Hematopoietic multipotent progenitor cell treated with erythropoietin and hydrocortisone succinate and interleukin-3 and kit ligand, for 6 days (in vitro differentiated cells): ENCODE results near the gene ALOXE3.

Source experiments
- DNase-seq: peaks from one replicate; pipeline ENCODE4 v3.0.0-alpha.2; 2015

The ALOXE3 gene

DNA sequence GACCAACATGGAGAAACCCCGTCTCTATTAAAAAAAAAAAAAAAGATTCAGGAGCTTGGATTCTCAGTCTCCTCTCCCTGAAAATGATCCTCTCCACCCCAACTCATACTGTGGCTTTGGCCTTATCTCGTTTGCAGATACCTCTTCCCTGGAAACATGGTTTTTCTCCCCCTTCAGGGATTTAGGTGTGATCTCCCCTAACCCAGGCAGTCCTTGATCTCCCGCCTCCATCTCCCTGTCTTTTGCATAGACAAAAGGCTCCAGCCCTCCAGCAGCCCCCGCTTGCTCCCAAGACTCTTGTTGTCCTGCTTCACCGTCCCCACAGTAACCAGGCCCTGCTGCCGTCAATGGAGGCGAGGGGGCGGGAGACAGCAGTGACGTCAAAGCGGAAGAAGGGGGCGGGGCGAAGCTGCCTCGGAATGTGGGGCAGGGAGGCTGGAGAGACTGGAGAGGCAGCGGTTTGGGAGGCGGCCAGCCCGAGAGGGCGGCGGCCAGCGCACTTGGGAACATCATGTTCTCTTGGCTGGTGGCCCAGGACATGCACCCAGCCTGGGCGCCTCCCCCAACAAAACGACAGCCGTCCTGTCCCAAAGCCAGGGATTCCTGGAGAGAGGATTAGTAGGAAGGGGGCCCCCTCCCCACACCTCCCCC, 35.8 kb upstream of the ALOXE3 start:
- DNase-seq, result peak; percentile 99

DNA sequence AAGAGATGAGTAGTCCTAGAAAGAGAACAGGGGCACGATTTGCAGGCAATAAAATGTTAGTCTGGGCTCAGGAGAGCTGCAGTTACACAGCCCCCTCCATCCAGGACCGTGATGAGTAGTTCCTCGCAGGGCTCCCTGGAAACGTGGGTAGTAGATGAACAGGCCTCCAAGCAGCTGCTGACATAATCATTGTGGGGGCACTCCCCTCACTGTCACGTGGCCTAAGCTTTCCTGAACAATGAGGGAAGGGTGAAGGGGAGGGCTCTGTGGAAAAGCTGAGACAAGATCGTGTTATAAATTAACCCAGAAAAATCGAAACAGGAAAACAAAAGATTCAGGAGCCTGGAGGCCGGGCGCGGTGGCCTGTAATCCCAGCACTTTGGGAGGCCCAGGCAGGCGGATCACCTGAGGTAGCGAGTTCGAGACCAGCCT, 35.2 kb upstream of the ALOXE3 start:
- peak; percentile 88 for DNase-seq

DNA sequence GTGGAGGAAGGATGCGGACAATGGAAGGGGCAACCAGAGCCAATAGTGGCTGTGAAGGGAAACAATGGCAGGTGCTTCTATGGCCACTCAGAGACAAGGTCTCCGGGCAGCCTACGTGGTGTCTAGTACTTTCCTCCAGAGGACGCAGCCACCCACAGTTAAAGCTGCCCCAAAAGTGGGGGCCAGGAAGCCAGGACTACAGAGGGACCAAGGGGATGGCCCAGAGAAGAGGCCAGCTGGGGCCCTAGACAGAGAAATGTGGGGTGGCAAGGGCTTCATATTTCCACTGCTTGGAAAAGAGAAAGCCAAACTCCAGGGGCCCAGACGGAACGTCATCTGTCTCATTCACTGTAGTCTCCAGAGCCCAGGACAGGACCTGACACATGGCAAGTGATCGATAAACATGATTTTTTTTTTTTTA, 34.7 kb upstream of the ALOXE3 start:
- DNase-seq, result no peak

- peak; percentile 98 for DNase-seq
These were observed 33.9 kb upstream of the ALOXE3 start, which contains the start of gene PER1 for GRCh38 chr17:8152112-8152775. Gene PER1, minus strand, starts transcription at chr17:8152404. Its CDS starts 1,698 bp downstream, at chr17:8150706.

DNA sequence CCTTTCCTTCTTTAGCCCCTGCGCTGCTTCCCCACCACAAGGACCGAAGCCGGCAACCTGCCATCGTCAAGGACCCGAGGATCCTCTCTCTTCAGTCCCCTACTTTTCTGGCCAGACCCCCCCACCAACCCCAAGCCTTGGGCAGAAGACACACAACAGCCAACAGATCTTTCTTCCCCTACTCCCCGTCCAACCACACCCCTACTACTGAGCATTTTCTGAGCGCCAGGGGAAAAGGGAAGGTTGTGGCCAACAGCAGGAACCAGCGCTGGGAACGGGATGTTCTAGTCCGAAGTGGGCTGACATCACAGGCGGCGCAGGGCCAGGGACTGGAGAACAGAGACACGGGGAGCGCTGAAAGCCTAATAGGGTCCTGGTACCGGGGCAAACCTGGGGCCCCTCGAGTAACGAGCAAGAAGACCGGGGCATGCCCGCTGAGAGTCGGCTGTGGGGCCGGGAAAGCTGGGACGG, 33.4 kb upstream of the ALOXE3 start:
- peak; percentile 60 for DNase-seq

- peak; percentile 83 for DNase-seq
These were observed 32.9 kb upstream of the ALOXE3 start for GRCh38 chr17:8151120-8151640.

- DNase-seq, result no peak
These were observed 32.1 kb upstream of the ALOXE3 start for GRCh38 chr17:8150194-8151119.

GRCh38 chr17:8149419-8150193, 31.3 kb upstream of the ALOXE3 start:
- no peak for DNase-seq

GRCh38 chr17:8148560-8148959, 30.2 kb upstream of the ALOXE3 start:
- no peak for DNase-seq

DNA sequence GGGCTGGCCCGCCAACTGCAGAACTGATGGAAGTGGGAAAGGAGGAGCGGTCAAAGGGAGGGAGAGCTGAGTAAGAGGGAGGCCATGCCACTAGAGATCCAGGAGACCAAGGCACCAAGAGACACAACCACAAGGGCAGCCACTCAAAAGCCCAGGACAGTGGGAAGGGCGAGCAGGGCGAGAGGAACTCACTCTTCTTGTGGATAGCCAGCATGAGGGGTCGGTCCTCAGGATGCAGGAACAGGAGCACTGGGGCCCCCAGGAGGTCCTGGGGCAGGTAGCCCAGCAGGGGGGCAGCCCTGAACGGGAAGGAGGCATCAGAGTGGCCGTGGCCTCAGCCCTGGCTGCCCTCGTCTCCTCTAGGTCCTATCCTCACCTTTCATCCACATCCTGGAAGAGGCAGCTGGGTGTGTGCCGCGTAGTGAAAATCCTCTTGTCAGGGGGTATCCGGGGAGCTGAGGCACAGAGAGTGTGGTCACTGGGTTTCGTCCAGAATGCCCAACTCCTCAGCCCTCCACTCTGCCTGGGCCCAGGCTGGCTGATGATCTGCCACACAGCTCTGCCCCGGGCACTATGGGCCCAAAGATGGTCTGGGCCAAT, 29.6 kb upstream of the ALOXE3 start:
- DNase-seq, result no peak

- DNase-seq, result no peak
These were observed 29.0 kb upstream of the ALOXE3 start for GRCh38 chr17:8147141-8147804.

DNA sequence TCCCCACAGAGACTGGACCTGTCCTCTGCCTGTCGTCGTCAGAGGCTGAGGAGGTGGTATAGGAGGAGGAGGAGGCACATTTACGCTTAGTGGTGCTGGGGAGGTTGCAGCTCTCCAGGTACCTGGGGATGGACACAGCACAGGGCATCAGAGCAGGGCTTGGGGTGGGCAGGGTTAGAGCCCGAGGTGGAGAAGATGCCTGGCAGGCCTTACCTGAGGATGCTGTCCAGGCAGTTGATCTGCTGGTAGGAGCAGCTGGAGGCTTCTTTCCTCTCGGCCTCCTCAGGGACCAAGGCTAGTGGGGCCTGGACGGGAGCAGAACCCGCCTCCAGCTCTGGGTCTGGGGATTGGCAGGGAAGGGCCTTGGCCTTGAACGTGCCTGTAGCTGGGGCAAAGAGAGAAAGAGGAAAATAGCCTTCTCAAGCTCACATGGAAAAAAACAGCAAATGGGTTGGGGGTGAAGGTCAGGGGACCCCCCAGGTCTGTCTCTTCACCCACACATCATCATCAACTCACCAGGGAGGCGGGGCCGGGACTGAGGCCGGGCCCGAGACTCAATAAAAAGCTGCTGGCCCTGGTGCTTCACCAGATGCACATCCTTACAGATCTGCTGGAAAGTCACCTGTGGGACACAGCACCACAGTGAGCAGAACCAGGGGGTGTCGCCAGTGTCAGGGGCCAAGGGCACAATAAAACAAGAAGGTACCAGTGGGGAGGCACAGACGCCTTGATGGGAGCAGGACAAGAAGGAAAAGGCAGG, 28.2 kb upstream of the ALOXE3 start:
- DNase-seq, result no peak

GRCh38 chr17:8145811-8146210, 27.5 kb upstream of the ALOXE3 start:
- DNase-seq, result no peak

DNA sequence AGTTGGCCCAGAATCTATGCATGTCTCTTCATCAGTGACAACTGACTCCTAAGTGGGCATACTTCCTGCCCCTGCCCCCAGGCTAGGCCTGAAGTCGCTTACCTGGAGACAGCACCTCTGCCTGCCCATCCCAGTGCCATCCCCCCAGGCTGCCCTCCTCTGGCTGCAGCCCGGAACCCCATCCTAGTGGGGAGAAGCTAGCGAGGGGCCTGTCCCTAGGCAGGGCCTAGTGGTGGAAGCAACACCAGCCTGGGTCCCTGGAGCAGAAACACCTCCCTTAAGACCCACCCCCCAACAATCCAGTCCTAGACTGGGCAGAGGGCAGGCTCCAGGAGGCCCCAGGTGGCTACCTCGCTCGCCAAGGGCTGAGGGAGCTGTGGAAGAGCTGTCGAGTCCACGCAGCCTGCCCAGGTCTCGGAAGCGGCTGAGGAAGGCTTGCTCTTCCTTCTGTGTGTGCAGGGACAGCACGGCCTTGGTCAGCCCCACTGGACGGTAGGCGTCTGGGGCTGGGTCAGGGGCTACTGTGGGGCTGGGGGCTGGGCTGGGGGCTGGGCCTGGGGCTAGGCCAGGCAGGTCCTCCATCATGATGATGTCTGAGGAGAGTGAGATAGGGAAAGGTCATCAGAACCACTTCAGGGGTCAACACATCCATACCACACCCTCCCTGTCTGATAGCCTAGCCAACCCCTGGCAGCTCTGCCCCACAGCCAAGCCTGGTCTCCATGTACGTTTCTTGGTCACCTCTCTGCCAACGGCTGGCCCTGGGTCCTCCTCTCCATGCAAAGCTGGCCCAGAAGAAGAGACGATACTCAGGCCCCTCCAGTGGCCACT, 26.3 kb upstream of the ALOXE3 start:
- no peak for DNase-seq

GRCh38 chr17:8143581-8144400, 25.5 kb upstream of the ALOXE3 start:
- no peak for DNase-seq

DNA sequence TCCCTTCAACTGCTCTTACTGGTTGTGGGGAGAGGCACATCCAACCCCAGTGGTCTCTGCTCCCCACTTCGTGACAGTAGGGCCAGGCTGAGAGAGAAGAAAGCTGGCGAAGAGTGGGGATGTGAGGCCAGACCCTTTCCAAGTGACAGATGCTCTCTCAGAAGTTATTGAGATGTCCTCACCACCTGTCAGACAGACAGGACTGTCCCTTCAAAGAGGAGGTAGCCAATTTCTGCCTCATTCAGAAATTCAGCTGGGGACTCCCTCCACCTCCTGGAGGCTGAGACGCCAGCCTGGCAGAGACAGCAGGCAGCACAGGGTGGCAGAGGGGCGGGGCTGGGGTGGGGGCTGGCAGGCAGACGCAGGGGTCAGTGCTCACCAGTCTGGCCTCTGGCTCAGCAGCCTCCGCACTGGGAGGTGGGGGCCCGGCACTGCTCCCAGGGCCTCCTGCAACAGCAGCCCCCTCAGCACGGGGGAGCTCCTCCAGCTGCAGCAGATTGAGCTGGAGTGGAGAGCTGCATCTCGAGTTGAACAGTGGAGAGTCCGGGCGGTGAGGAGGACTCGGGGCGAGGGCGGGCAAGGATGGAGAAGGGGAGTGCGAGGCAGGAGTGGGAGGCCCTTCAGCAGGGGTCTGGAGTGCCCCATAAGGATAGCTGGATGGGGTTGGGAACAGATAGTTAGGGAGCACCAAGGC, 24.7 kb upstream of the ALOXE3 start:
- no peak for DNase-seq

DNA sequence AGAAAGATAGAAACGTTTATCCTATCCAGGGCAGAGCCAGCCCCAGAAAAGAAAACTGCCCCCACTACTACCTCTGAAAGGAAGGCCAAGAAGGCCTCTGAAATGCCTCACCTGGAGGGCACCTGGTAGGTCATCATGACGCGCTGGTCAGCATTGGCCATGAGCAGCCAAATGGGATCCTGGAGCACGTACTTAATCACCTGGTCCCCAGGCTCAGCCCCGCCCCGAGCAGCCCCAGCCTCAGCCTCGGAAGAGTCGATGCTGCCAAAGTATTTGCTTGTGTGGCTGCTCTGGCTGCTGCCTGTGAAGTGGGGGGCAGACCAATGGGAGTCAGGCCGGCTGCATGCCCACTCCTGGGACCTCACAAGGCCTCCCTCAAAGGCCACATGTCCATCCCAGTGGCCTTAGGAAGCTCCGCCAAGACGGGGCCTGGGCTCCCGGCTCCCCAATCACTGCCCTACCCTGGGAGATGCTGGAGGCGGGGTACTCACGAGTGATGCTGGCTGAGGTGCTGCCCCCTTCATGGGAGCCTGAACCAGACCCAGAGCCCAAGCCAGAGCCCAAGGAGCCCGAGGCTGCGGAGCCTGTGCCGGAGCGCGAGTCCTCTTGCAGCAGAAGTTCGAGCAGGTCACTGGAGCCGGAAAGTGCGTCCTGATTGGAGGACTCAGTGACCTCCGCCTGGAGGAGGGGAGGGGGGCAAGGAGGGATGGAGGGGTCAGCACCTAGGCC, 24.0 kb upstream of the ALOXE3 start:
- DNase-seq, result no peak
